ENCODE data around the gene TSPAN32. TPM values are rescaled to one million over a fixed set of nuclear protein-coding genes. Genes with fewer than 3 reads are reported as not detected.

TSPAN32 gene
- total and polyA plus RNA-seq, 12 donors: 2.3 to 47.5 (median 23.3) TPM

DNA sequence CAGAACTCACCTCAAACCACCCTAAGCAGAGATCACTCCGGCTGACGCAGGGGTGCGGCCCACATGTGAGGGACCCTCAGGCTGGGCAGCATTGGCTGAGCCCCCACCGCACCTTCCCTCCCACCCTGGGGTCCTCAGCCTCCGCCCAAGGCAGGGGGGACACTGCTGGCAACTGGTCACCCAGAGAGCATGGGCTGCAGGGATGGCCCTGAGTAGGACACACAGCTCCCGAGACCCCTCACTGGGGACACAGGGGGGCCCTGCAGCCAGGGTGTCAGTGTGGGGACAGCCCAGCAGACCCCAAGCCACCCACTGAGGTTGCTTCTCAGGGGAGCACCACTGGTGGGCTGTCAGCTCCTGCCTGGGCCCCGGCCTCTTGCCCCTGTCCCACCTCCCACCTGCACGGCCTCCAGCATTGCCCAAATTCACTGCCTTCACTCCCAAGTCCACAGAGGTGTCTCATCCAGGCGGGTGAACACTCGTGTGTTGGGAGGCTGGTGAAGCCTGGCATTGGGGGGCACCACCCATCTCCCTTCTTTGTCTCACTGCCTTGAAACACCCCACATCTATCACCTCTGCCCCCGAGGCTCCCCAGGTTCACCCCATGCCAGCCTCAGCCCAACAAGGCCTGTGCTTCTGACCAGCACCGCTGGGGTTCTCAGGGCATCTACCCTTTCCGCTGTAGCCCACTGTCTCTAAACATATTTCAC lies 4.7 kb upstream of the TSPAN32 start:
- Histone ChIP-seq H3K4me3 (no peak overlapping the region), H3K27ac (no peak overlapping the region), H3K36me3 (peaks cover 0 to 14% (median 0%) of the 10 kb centered on the region in 9 donors), H3K9me3 (no peaks in the 10 kb centered on the region), H3K4me1 (peaks cover 0 to 43% (median 6%) of the 10 kb centered on the region in 9 donors), H3K27me3 (no peaks in the 10 kb centered on the region)
- TF ChIP-seq, protein P1, sequence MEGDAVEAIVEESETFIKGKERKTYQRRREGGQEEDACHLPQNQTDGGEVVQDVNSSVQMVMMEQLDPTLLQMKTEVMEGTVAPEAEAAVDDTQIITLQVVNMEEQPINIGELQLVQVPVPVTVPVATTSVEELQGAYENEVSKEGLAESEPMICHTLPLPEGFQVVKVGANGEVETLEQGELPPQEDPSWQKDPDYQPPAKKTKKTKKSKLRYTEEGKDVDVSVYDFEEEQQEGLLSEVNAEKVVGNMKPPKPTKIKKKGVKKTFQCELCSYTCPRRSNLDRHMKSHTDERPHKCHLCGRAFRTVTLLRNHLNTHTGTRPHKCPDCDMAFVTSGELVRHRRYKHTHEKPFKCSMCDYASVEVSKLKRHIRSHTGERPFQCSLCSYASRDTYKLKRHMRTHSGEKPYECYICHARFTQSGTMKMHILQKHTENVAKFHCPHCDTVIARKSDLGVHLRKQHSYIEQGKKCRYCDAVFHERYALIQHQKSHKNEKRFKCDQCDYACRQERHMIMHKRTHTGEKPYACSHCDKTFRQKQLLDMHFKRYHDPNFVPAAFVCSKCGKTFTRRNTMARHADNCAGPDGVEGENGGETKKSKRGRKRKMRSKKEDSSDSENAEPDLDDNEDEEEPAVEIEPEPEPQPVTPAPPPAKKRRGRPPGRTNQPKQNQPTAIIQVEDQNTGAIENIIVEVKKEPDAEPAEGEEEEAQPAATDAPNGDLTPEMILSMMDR (IDR thresholded peaks at IDR 0.05): no peak
- DNase-seq (no peak), ATAC-seq (peak in 1 of 8 donors; percentile 1)
- 87 to 91% methylated on average over 13 of the region's 13 CpGs for WGBS, 2 donors
- intact Hi-C loops (cut with DNase I): loop anchor here in 3 of 10 donors (2.0 to 5.0 kb wide), 2 partner anchors 100 kb away; no protein-coding TSS in a partner anchor

DNA sequence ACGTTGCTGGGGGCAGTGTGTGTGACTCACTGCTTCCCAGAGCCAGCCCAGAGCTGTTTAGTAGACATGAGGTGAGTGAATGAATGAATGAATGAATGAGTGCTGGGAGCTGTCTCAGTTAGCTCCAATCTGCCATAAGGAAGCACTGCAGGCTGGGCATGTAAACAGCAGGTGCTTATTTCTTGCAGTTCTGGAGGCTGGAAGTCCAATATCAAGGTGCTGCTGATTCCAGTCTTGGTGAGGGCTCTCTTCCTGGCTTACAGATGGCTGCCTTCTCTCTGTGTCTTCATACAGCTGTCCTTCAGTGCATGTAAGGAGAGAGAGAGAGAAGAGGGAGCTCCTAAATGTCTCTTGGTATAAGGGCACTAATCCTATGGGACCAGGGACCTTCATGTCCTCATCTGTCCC lies 4.2 kb upstream of the TSPAN32 start:
- Histone ChIP-seq H3K36me3 (peaks cover 0 to 14% (median 0%) of the 10 kb centered on the region in 9 donors), H3K9me3 (no peaks in the 10 kb centered on the region), H3K4me1 (peaks cover 0 to 43% (median 6%) of the 10 kb centered on the region in 9 donors), H3K27ac (no peak overlapping the region), H3K4me3 (no peak overlapping the region), H3K27me3 (no peaks in the 10 kb centered on the region)
- no peak for ATAC-seq
- intact Hi-C loops (cut with DNase I): loop anchor here in 3 of 10 donors (2.0 to 5.0 kb wide), 2 partner anchors 100 to 101 kb away; no protein-coding TSS in a partner anchor
- DNase-seq: no peak
- TF ChIP-seq, protein P1 (IDR thresholded peaks at IDR 0.05): no peak
- WGBS, 2 donors: 46 to 64% methylated on average over 1 of the region's 1 CpG

DNA sequence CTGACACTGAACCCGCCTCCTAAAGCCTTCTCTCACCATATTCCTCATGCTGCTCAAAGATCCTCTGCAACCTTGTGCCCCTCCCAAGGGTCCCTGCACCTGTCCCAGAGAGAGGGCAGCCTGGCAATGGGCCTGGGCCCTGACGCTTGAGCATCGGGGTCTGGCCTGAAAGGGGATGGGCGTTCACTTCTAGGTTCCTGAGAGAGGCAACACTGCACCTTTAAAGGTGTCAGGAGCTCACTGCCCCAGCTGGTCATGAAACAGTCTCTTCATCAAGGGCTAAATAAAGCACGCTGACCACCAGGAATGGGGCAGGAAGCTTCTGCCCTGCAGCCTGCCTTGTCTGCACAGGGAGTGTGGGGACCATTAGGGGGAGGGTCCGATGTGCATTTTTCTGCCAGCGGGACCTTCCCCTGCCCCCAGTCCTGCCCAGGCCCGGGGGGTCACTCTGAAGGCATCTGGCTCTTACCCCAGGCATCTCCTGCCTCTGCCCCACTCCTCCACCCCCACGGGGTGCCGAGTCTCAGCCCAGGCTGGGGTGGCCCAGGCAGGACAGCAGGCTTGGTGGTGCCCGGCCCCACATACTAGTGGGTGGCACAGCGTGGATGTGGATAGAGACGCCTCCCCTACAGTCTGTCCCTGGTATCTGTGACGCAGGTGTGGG lies 3.5 kb upstream of the TSPAN32 start:
- H3K4me3 ChIP-seq: no peak overlapping the region
- no peak for DNase-seq
- intact Hi-C loops (cut with DNase I): loop anchor here in 2 of 10 donors (5.0 kb wide), 1 partner anchor 101 kb away; no protein-coding TSS in a partner anchor
- TF ChIP-seq, protein P1 (IDR thresholded peaks at IDR 0.05): no peak
- peaks cover 0 to 14% (median 0%) of the 10 kb centered on the region in 9 donors for H3K36me3 ChIP-seq
- no peaks in the 10 kb centered on the region for H3K27me3 ChIP-seq
- H3K4me1 ChIP-seq: peaks cover 0 to 47% (median 9%) of the 10 kb centered on the region in 9 donors
- whole genome bisulfite sequencing, 2 donors: 75 to 78% methylated on average over 14 of the region's 14 CpGs
- H3K9me3 ChIP-seq: no peaks in the 10 kb centered on the region
- peak overlapping the region in 1 of 10 donors; percentile 31 for H3K27ac ChIP-seq
- ATAC-seq: no peak
